HepG2 (cell line): Measurements from ENCODE around the gene CCN2. TPM values are rescaled to one million over a fixed set of nuclear protein-coding genes. Genes with fewer than 3 reads are reported as not detected.

ENCODE experiments used
- AGO1 ChIP-seq: fragments of 200-400 bp; formaldehyde crosslinking; IDR thresholded peaks from 2 replicates; pipeline ENCODE4 v1.6.1; 2017; ENCODE audit warnings: mild to moderate bottlenecking, low read depth, low read length, moderate library complexity; ENCODE audit not compliant: poor library complexity, severe bottlenecking
- BRCA1 ChIP-seq: sonication (generic); formaldehyde crosslinking; IDR thresholded peaks from 2 replicates; pipeline ENCODE4 v1.4.0; 2020; ENCODE audit warnings: missing genetic modification reagents
- DR1 ChIP-seq: sonication (generic); formaldehyde crosslinking; IDR thresholded peaks from 2 replicates; pipeline ENCODE4 v1.8.0; 2021; ENCODE audit warnings: mild to moderate bottlenecking, missing genetic modification reagents, inconsistent platforms
- FOXK1 ChIP-seq: sonication (generic); formaldehyde crosslinking; IDR thresholded peaks from 2 replicates; pipeline ENCODE4 v1.4.0; 2020; ENCODE audit warnings: low read depth, missing genetic modification reagents, borderline replicate concordance
- KDM5B ChIP-seq: sonication (generic); formaldehyde crosslinking; IDR thresholded peaks from 2 replicates; pipeline ENCODE4 v1.4.0; 2020; ENCODE audit warnings: missing genetic modification reagents, mild to moderate bottlenecking, borderline replicate concordance
- MLX ChIP-seq: IDR thresholded peaks from 2 replicates; pipeline ENCODE4 v1.6.1; 2016
- MTERF4 ChIP-seq: sonication (generic); formaldehyde crosslinking; IDR thresholded peaks from 2 replicates; pipeline ENCODE4 v1.8.0; 2023; ENCODE audit warnings: mild to moderate bottlenecking, missing genetic modification reagents
- NCOA1 ChIP-seq: sonication (generic); formaldehyde crosslinking; IDR thresholded peaks from 2 replicates; pipeline ENCODE4 v1.9.0; 2021; ENCODE audit warnings: missing genetic modification reagents
- NKX3-1 ChIP-seq: sonication (generic); formaldehyde crosslinking; IDR thresholded peaks from 2 replicates; pipeline ENCODE4 v1.5.0; 2020; ENCODE audit warnings: missing genetic modification reagents
- NRL ChIP-seq: sonication (generic); formaldehyde crosslinking; IDR thresholded peaks from 2 replicates; pipeline ENCODE4 v1.5.0; 2020; ENCODE audit warnings: missing genetic modification reagents, mild to moderate bottlenecking, moderate library complexity, borderline replicate concordance
- RXRA ChIP-seq: sonication (generic); formaldehyde crosslinking; IDR thresholded peaks from 2 replicates; pipeline ENCODE4 v1.5.1; 2020; ENCODE audit warnings: missing genetic modification reagents
- SALL2 ChIP-seq: sonication (generic); formaldehyde crosslinking; IDR thresholded peaks from 2 replicates; pipeline ENCODE4 v1.8.1; 2023; ENCODE audit warnings: mild to moderate bottlenecking, missing genetic modification reagents, inconsistent platforms
- SNAI1 ChIP-seq: sonication (generic); formaldehyde crosslinking; IDR thresholded peaks from 2 replicates; pipeline ENCODE4 v1.5.0; 2020; ENCODE audit warnings: mild to moderate bottlenecking, missing genetic modification reagents, borderline replicate concordance
- TBP ChIP-seq: sonication (generic); formaldehyde crosslinking; IDR thresholded peaks from 2 replicates; pipeline ENCODE4 v1.5.0; 2020; ENCODE audit warnings: missing genetic modification reagents
- U2AF2 ChIP-seq: fragments of 200-400 bp; formaldehyde crosslinking; IDR thresholded peaks from 2 replicates; pipeline ENCODE4 v1.6.1; 2017; ENCODE audit warnings: low read depth, mild to moderate bottlenecking, low read length
- ZGPAT ChIP-seq: IDR thresholded peaks from 2 replicates; pipeline ENCODE4 v1.6.1; 2016; ENCODE audit warnings: mild to moderate bottlenecking
- ZNF101 ChIP-seq: sonication (generic); formaldehyde crosslinking; IDR thresholded peaks from 2 replicates; pipeline ENCODE4 v1.4.0; 2020; ENCODE audit warnings: mild to moderate bottlenecking, low read depth, missing genetic modification reagents, borderline replicate concordance
- ZNF510 ChIP-seq: sonication (generic); formaldehyde crosslinking; IDR thresholded peaks from 2 replicates; pipeline ENCODE4 v1.4.0; 2020; ENCODE audit warnings: low read depth, mild to moderate bottlenecking, missing genetic modification reagents
- ZNF564 ChIP-seq: sonication (generic); formaldehyde crosslinking; IDR thresholded peaks from 2 replicates; pipeline ENCODE4 v1.8.1; 2023; ENCODE audit warnings: mild to moderate bottlenecking, missing genetic modification reagents
- ZNF614 ChIP-seq: IDR thresholded peaks from 2 replicates; pipeline ENCODE4 v1.6.1; 2018; ENCODE audit warnings: missing biosample characterization, missing genetic modification reagents, inconsistent platforms, borderline replicate concordance
- ZNF777 ChIP-seq: sonication (generic); formaldehyde crosslinking; IDR thresholded peaks from 2 replicates; pipeline ENCODE4 v1.4.0; 2020; ENCODE audit warnings: missing genetic modification reagents
- polyA plus RNA-seq, 8 experiments: library from polyadenylated mRNA; depleted of rRNA in 3 of 8; stranded (reverse) in 7 of 8; unstranded in 1 of 8; fragments of >200 nt; fragmentation: Illumina TruSeq in 4 of 8; extraction: Trizol in 4 of 8; gene quantifications; 2 replicates each; pipeline versions ENCODE4 v1.2.1 to v1.2.3, GENCODE V29; 2011 to 2016; ENCODE audit warnings: low read depth in 4 of 8, missing spikeins in 1 of 8, mixed read lengths in 1 of 8; ENCODE audit not compliant: insufficient read depth in 1 of 8
- total RNA-seq, 5 experiments: library from RNA; depleted of rRNA; stranded (reverse); fragments of >200 nt; fragmentation: Illumina TruSeq; extraction: Trizol; gene quantifications; 2 replicates each; pipeline ENCODE4 v1.2.3, GENCODE V29; 2016; ENCODE audit warnings: low read depth in 1 of 5

The CCN2 gene
- total and polyA plus RNA-seq, 2 of the 13 experiments (the other 11 are each of a cell fraction or from before 2014, with no cell fraction given), result 34.7 to 316 TPM

GRCh38 chr6:131958542-131959470 is 7.6 kb upstream of the CCN2 start (continued):
- no peak for TF ChIP-seq ZNF101
- peak; percentile 68; the same call in 1 of the 2 replicates for TF ChIP-seq KDM5B (CRISPR knock-in tag)
- TF ChIP-seq MLX (CRISPR knock-in tag), result peak; percentile 88
- no peak for TF ChIP-seq TBP
- TF ChIP-seq ZNF564 (CRISPR knock-in tag), result peak; percentile 86; the same call in 1 of the 2 replicates
- no peak for TF ChIP-seq DR1 (CRISPR knock-in tag)
- no peak for TF ChIP-seq NRL (CRISPR knock-in tag)
- peak; percentile 78; the same call in 1 of the 2 replicates for TF ChIP-seq ZNF510 (CRISPR knock-in tag)
- peak; percentile 92; the same call in 1 of the 2 replicates for TF ChIP-seq RXRA
- TF ChIP-seq AGO1, result no peak
- TF ChIP-seq NKX3-1 (CRISPR knock-in tag), result no peak; the same call in 1 of the 2 replicates
- peak; percentile 93 for TF ChIP-seq ZNF614
- TF ChIP-seq ZNF777 (CRISPR knock-in tag), result peak; percentile 76
- no peak for TF ChIP-seq U2AF2
- no peak for TF ChIP-seq SNAI1 (CRISPR knock-in tag)
- TF ChIP-seq BRCA1 (CRISPR knock-in tag), result no peak; the same call in 1 of the 2 replicates
- TF ChIP-seq ZGPAT (CRISPR knock-in tag), result peak; percentile 98
- peak; percentile 44; the same call in 1 of the 2 replicates for TF ChIP-seq SALL2
- TF ChIP-seq FOXK1, result peak; percentile 95
- no peak for TF ChIP-seq NCOA1 (CRISPR knock-in tag)
- no peak for TF ChIP-seq MTERF4
